Measurements from ENCODE around the gene MBD2.

DNA sequence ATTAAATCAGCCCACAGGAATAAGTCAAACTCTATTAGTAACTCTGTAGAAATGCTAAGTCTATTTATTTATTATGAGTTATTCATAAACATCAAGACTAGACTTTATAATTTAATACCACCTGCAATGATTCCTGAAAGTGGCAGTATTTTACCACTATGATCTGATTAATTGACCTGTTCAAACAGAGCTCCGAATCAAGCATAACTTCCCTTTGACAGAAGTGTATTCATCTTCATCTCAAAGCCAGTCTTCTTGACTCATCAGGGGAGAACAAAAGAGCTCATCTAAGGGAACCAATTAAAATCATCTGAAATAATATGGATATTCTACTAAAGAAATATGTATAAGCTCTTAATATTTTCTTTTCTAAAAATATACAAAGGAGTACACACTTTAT, 122.3 kb downstream of the MBD2 start:
- TF ChIP-seq, protein P1, sequence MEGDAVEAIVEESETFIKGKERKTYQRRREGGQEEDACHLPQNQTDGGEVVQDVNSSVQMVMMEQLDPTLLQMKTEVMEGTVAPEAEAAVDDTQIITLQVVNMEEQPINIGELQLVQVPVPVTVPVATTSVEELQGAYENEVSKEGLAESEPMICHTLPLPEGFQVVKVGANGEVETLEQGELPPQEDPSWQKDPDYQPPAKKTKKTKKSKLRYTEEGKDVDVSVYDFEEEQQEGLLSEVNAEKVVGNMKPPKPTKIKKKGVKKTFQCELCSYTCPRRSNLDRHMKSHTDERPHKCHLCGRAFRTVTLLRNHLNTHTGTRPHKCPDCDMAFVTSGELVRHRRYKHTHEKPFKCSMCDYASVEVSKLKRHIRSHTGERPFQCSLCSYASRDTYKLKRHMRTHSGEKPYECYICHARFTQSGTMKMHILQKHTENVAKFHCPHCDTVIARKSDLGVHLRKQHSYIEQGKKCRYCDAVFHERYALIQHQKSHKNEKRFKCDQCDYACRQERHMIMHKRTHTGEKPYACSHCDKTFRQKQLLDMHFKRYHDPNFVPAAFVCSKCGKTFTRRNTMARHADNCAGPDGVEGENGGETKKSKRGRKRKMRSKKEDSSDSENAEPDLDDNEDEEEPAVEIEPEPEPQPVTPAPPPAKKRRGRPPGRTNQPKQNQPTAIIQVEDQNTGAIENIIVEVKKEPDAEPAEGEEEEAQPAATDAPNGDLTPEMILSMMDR (optimal IDR thresholded peaks at IDR 0.05 in 1 of 3, IDR thresholded peaks at IDR 0.05 in 1 of 3, conservative IDR thresholded peaks at IDR 0.05 in 1 of 3; ENCODE audit: extremely low read depth in 1 of 3, insufficient read depth in 2 of 3, low read length in 3 of 3) = no peak
- TF ChIP-seq EZH2 (IDR thresholded peaks at IDR 0.05; ENCODE audit: low read length) = no peak

Measured in keratinocyte (primary cell).